SK-N-SH treated with all-trans-retinoic acid at 6 μM for 48 hours (cell line): ENCODE results near the gene C16orf96.

Experiments
- CSDC2 ChIP-seq: fragments of 250-450 bp; sonication (Bioruptor Pico); IDR thresholded peaks from 2 replicates; pipeline ENCODE4 v1.5.0; 2020; ENCODE audit warnings: mild to moderate bottlenecking, moderate library complexity
- ESRRG ChIP-seq: fragments of 250-450 bp; sonication (Bioruptor Pico); IDR thresholded peaks from 2 replicates; pipeline ENCODE4 v1.6.1; 2021; ENCODE audit warnings: mild to moderate bottlenecking
- RARB ChIP-seq: fragments of 250-450 bp; sonication (Bioruptor Pico); IDR thresholded peaks from 2 replicates; pipeline ENCODE4 v1.8.0; 2021; ENCODE audit warnings: mild to moderate bottlenecking, moderate library complexity
- ZC3H10 ChIP-seq: fragments of 250-450 bp; sonication (Bioruptor Pico); IDR thresholded peaks from 2 replicates; pipeline ENCODE4 v1.5.1; 2021; ENCODE audit warnings: mild to moderate bottlenecking, moderate library complexity
- ZNF70 ChIP-seq: fragments of 450-650 bp; formaldehyde crosslinking; IDR thresholded peaks from 2 replicates; pipeline ENCODE4 v1.5.0; 2020; ENCODE audit warnings: mild to moderate bottlenecking, moderate library complexity

DNA sequence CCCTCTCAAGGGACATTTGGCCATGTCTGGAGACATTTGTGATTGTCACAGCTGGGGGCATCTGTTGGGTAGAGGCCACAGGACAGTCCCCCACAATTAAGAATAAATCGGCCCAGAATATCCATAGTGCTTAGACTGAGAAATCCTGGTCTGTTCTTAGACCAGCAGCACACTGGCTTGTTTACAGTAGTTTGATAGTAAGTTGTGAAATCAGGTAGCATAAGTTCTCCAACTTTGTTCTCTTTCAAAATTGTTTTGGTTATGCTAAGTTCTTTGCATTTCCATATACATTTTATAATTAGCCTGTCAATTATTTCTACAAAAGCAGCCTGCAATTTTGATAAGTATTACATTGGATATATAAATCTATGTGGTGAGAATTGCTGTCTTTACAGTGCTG lies 75.3 kb downstream of the C16orf96 start:
- TF ChIP-seq ESRRG (CRISPR knock-in tag) (no peak), RARB (no peak), CSDC2 (CRISPR knock-in tag) (no peak), ZNF70 (CRISPR knock-in tag) (no peak), ZC3H10 (CRISPR knock-in tag) (no peak)
